Heart left ventricle (tissue), 13 donors: ENCODE results near the gene RRP8.

ENCODE experiments used
- CTCF ChIP-seq, 12 donors: fragments of 200-600 bp; sonication (generic) in 4 of 12; IDR thresholded peaks; one replicate each; pipeline versions ENCODE4 v1.5.0 to v1.8.0; 2018 to 2022; ENCODE audit warnings: antibody characterized with exemption in 12 of 12, mild to moderate bottlenecking in 5 of 12
- POLR2A ChIP-seq, 2 donors: fragments of 450-650 bp; IDR thresholded peaks; one replicate each; pipeline ENCODE4 v1.6.1; 2017; ENCODE audit warnings: antibody characterized with exemption in 2 of 2, mild to moderate bottlenecking in 2 of 2, moderate library complexity in 2 of 2
- donor health status: ischemic (EF 13 %, LVEDD 7.1; RV severe dilation, severe dysfunction).
- donor health status: DM: no; HTN: yes; CAD: no.
- donor health status: DM: no; HTN: no; CAD: no.
- donor health status: ischemic (EF 25% LVEDD 6.9; RV normal size, moderate dysfunction).
- donor health status: ischemic (EF 25% LVEDD 5.7; RV mildly dilated, moderate dysfunction).
- donor health status: ischemic (EF 35%, LVEDD 5.7; RV mildly dilated, moderate dysfunction).
- donor health status: nonischemic (EF 11% LVEDD 7.7; RV severe dilation, severe dysfunction).
- donor health status: DM: yes; HTN: yes; CAD: no.
- donor health status: PGD.
- donor health status: ischemic (EF 29% LVEDD 5.4; RV normal size, mild dysfunction).
- donor health status: nonischemic (EF 23%, LVEDD 6.1; RV moderate dilation, normal function).

GRCh38 chr11:6545917-6546605, 57.4 kb downstream of the RRP8 start:
- TF ChIP-seq CTCF (IDR thresholded peaks at IDR 0.05), result no peak
- TF ChIP-seq POLR2A (IDR thresholded peaks at IDR 0.05), result no peak
